ENCODE data around the gene GRAMD2A.

The GRAMD2A gene

GRCh38 chr15:72197460-72198355, at the start of gene GRAMD2A:
Gene GRAMD2A (minus strand): TSS chr15:72197787.
- peak within 1 kb of the TSS; percentile 1 for H3K4me3 ChIP-seq (ENCODE audit: control insufficient read depth, low read depth, low read length)
- DNase-seq (ENCODE audit: low read depth), result no peak

GRCh38 chr15:72242775-72243370, 45.3 kb upstream of the GRAMD2A start:
- no peak for DNase-seq (ENCODE audit: low read depth)
- no peak for TF ChIP-seq CTCF (IDR thresholded peaks at IDR 0.05; ENCODE audit: control insufficient read depth, insufficient read depth, low read depth, low read length, missing control alignments)
- no peak overlapping the region for H3K4me3 ChIP-seq (ENCODE audit: control insufficient read depth, low read depth, low read length)

More at GRCh38 chr15:72197460-72198355, at the start of gene GRAMD2A:
- no peak for TF ChIP-seq CTCF (IDR thresholded peaks at IDR 0.05; ENCODE audit: control insufficient read depth, insufficient read depth, low read depth, low read length, missing control alignments)

- H3K4me3 ChIP-seq (ENCODE audit: control insufficient read depth, low read depth, low read length), result no peak overlapping the region
- DNase-seq (ENCODE audit: low read depth), result no peak
- TF ChIP-seq CTCF (IDR thresholded peaks at IDR 0.05; ENCODE audit: control insufficient read depth, insufficient read depth, low read depth, low read length, missing control alignments), result no peak
These were observed 42.1 kb upstream of the GRAMD2A start for GRCh38 chr15:72239652-72240051.

GRCh38 chr15:72238586-72238985, 41.0 kb upstream of the GRAMD2A start:
- H3K4me3 ChIP-seq (ENCODE audit: control insufficient read depth, low read depth, low read length), result no peak overlapping the region
- DNase-seq (ENCODE audit: low read depth), result no peak
- TF ChIP-seq CTCF (IDR thresholded peaks at IDR 0.05; ENCODE audit: control insufficient read depth, insufficient read depth, low read depth, low read length, missing control alignments), result no peak

GRCh38 chr15:72237853-72238224, 40.3 kb upstream of the GRAMD2A start:
- no peak for TF ChIP-seq CTCF (IDR thresholded peaks at IDR 0.05; ENCODE audit: control insufficient read depth, insufficient read depth, low read depth, low read length, missing control alignments)
- H3K4me3 ChIP-seq (ENCODE audit: control insufficient read depth, low read depth, low read length), result no peak overlapping the region
- no peak for DNase-seq (ENCODE audit: low read depth)

GRCh38 chr15:72237029-72237852, 39.7 kb upstream of the GRAMD2A start:
- DNase-seq (ENCODE audit: low read depth), result peak; percentile 93
- peak overlapping the region; percentile 22 for H3K4me3 ChIP-seq (ENCODE audit: control insufficient read depth, low read depth, low read length)
- no peak for TF ChIP-seq CTCF (IDR thresholded peaks at IDR 0.05; ENCODE audit: control insufficient read depth, insufficient read depth, low read depth, low read length, missing control alignments)

Data from AG09309 (cell line).